ENCODE data around the gene TOP2B.

TOP2B gene

GRCh38 chr3:25583343-25583742, 81.4 kb downstream of the TOP2B start:
- Mint-ChIP-seq H3K4me1 (no peaks in the 10 kb centered on the region), H3K36me3 (ENCODE audit: insufficient read depth) (no peaks in the 10 kb centered on the region), H3K27me3 (peaks cover 29% of the 10 kb centered on the region), H3K9me3 (no peaks in the 10 kb centered on the region), H3K4me3 (no peak overlapping the region), H3K27ac (ENCODE audit: low read depth) (no peak overlapping the region)
- no peak for DNase-seq (ENCODE audit: low spot score in 2 of 2)
- no peak for ATAC-seq (replicated peaks; ENCODE audit: extremely low read depth, poor library complexity, severe bottlenecking)

GRCh38 chr3:25582242-25582641, 82.5 kb downstream of the TOP2B start:
- H3K36me3 Mint-ChIP-seq (ENCODE audit: insufficient read depth) = no peaks in the 10 kb centered on the region
- H3K4me1 Mint-ChIP-seq = no peaks in the 10 kb centered on the region
- peaks cover 35% of the 10 kb centered on the region for H3K27me3 Mint-ChIP-seq
- no peak for ATAC-seq (replicated peaks; ENCODE audit: extremely low read depth, poor library complexity, severe bottlenecking)
- no peak for DNase-seq (ENCODE audit: low spot score in 2 of 2)
- no peak overlapping the region for H3K4me3 Mint-ChIP-seq
- H3K27ac Mint-ChIP-seq (ENCODE audit: low read depth) = no peak overlapping the region
- no peaks in the 10 kb centered on the region for H3K9me3 Mint-ChIP-seq

- H3K4me1 Mint-ChIP-seq = no peaks in the 10 kb centered on the region
Observed at GRCh38 chr3:25581823-25582222, 82.9 kb downstream of the TOP2B start.

GRCh38 chr3:25581335-25581734, 83.4 kb downstream of the TOP2B start:
- no peaks in the 10 kb centered on the region for H3K9me3 Mint-ChIP-seq
- no peaks in the 10 kb centered on the region for H3K4me1 Mint-ChIP-seq
- H3K4me3 Mint-ChIP-seq = no peak overlapping the region
- no peak overlapping the region for H3K27ac Mint-ChIP-seq (ENCODE audit: low read depth)
- ATAC-seq (replicated peaks; ENCODE audit: extremely low read depth, poor library complexity, severe bottlenecking) (no peak), DNase-seq (ENCODE audit: low spot score in 2 of 2) (no peak)
- H3K27me3 Mint-ChIP-seq = peaks cover 45% of the 10 kb centered on the region
- no peaks in the 10 kb centered on the region for H3K36me3 Mint-ChIP-seq (ENCODE audit: insufficient read depth)

More at GRCh38 chr3:25581823-25582222, 82.9 kb downstream of the TOP2B start:
- DNase-seq (ENCODE audit: low spot score in 2 of 2) (no peak), ATAC-seq (replicated peaks; ENCODE audit: extremely low read depth, poor library complexity, severe bottlenecking) (no peak)
- Mint-ChIP-seq H3K36me3 (ENCODE audit: insufficient read depth) (no peaks in the 10 kb centered on the region), H3K9me3 (no peaks in the 10 kb centered on the region), H3K4me3 (no peak overlapping the region), H3K27ac (ENCODE audit: low read depth) (no peak overlapping the region), H3K27me3 (peaks cover 40% of the 10 kb centered on the region)

- DNase-seq (ENCODE audit: low spot score in 2 of 2) = no peak
- Mint-ChIP-seq H3K4me3 (no peak overlapping the region), H3K4me1 (no peaks in the 10 kb centered on the region), H3K27me3 (peaks cover 45% of the 10 kb centered on the region), H3K27ac (ENCODE audit: low read depth) (no peak overlapping the region), H3K36me3 (ENCODE audit: insufficient read depth) (no peaks in the 10 kb centered on the region), H3K9me3 (no peaks in the 10 kb centered on the region)
- ATAC-seq (replicated peaks; ENCODE audit: extremely low read depth, poor library complexity, severe bottlenecking) = no peak
Observed at GRCh38 chr3:25580534-25580933, 84.2 kb downstream of the TOP2B start.

GRCh38 chr3:25578059-25578458, 86.6 kb downstream of the TOP2B start:
- H3K36me3 Mint-ChIP-seq (ENCODE audit: insufficient read depth) = no peaks in the 10 kb centered on the region
- H3K4me1 Mint-ChIP-seq = no peaks in the 10 kb centered on the region
- DNase-seq (ENCODE audit: low spot score in 2 of 2) = no peak
- no peak overlapping the region for H3K27ac Mint-ChIP-seq (ENCODE audit: low read depth)
- no peaks in the 10 kb centered on the region for H3K9me3 Mint-ChIP-seq
- ATAC-seq (replicated peaks; ENCODE audit: extremely low read depth, poor library complexity, severe bottlenecking) = no peak
- H3K27me3 Mint-ChIP-seq = peaks cover 33% of the 10 kb centered on the region
- H3K4me3 Mint-ChIP-seq = no peak overlapping the region

- no peaks in the 10 kb centered on the region for H3K9me3 Mint-ChIP-seq
- no peaks in the 10 kb centered on the region for H3K36me3 Mint-ChIP-seq (ENCODE audit: insufficient read depth)
- ATAC-seq (replicated peaks; ENCODE audit: extremely low read depth, poor library complexity, severe bottlenecking) (no peak), DNase-seq (ENCODE audit: low spot score in 2 of 2) (no peak)
- H3K4me1 Mint-ChIP-seq = no peaks in the 10 kb centered on the region
- H3K4me3 Mint-ChIP-seq = no peak overlapping the region
- H3K27ac Mint-ChIP-seq (ENCODE audit: low read depth) = no peak overlapping the region
- H3K27me3 Mint-ChIP-seq = peaks cover 31% of the 10 kb centered on the region
Observed at GRCh38 chr3:25576831-25577454, 87.8 kb downstream of the TOP2B start.

- H3K27ac Mint-ChIP-seq (ENCODE audit: low read depth) = no peak overlapping the region
- no peaks in the 10 kb centered on the region for H3K36me3 Mint-ChIP-seq (ENCODE audit: insufficient read depth)
- no peak overlapping the region for H3K4me3 Mint-ChIP-seq
- ATAC-seq (replicated peaks; ENCODE audit: extremely low read depth, poor library complexity, severe bottlenecking) (no peak), DNase-seq (ENCODE audit: low spot score in 2 of 2) (no peak)
- no peaks in the 10 kb centered on the region for H3K9me3 Mint-ChIP-seq
- peaks cover 31% of the 10 kb centered on the region for H3K27me3 Mint-ChIP-seq
- H3K4me1 Mint-ChIP-seq = no peaks in the 10 kb centered on the region
Observed at GRCh38 chr3:25576146-25576545, 88.6 kb downstream of the TOP2B start.

- H3K27me3 Mint-ChIP-seq = peaks cover 31% of the 10 kb centered on the region
- no peak overlapping the region for H3K4me3 Mint-ChIP-seq
- no peaks in the 10 kb centered on the region for H3K36me3 Mint-ChIP-seq (ENCODE audit: insufficient read depth)
- H3K4me1 Mint-ChIP-seq = no peaks in the 10 kb centered on the region
- H3K9me3 Mint-ChIP-seq = no peaks in the 10 kb centered on the region
- H3K27ac Mint-ChIP-seq (ENCODE audit: low read depth) = no peak overlapping the region
- ATAC-seq (replicated peaks; ENCODE audit: extremely low read depth, poor library complexity, severe bottlenecking) (no peak), DNase-seq (ENCODE audit: low spot score in 2 of 2) (no peak)
Observed at GRCh38 chr3:25575001-25575400, 89.7 kb downstream of the TOP2B start.

- DNase-seq (ENCODE audit: low spot score in 2 of 2) (no peak), ATAC-seq (replicated peaks; ENCODE audit: extremely low read depth, poor library complexity, severe bottlenecking) (no peak)
- no peaks in the 10 kb centered on the region for H3K36me3 Mint-ChIP-seq (ENCODE audit: insufficient read depth)
- no peak overlapping the region for H3K4me3 Mint-ChIP-seq
- H3K4me1 Mint-ChIP-seq = no peaks in the 10 kb centered on the region
- no peaks in the 10 kb centered on the region for H3K9me3 Mint-ChIP-seq
- H3K27ac Mint-ChIP-seq (ENCODE audit: low read depth) = no peak overlapping the region
- peaks cover 31% of the 10 kb centered on the region for H3K27me3 Mint-ChIP-seq
Observed at GRCh38 chr3:25574172-25574765, 90.4 kb downstream of the TOP2B start.

GRCh38 chr3:25573386-25574171, 91.1 kb downstream of the TOP2B start:
- no peaks in the 10 kb centered on the region for H3K36me3 Mint-ChIP-seq (ENCODE audit: insufficient read depth)
- no peak for ATAC-seq (replicated peaks; ENCODE audit: extremely low read depth, poor library complexity, severe bottlenecking)
- H3K27me3 Mint-ChIP-seq = peaks cover 28% of the 10 kb centered on the region
- H3K9me3 Mint-ChIP-seq = no peaks in the 10 kb centered on the region
- no peak overlapping the region for H3K27ac Mint-ChIP-seq (ENCODE audit: low read depth)
- no peak for DNase-seq (ENCODE audit: low spot score in 2 of 2)
- no peak overlapping the region for H3K4me3 Mint-ChIP-seq
- H3K4me1 Mint-ChIP-seq = no peaks in the 10 kb centered on the region

- no peak overlapping the region for H3K4me3 Mint-ChIP-seq
- no peak for DNase-seq (ENCODE audit: low spot score in 2 of 2)
- ATAC-seq (replicated peaks; ENCODE audit: extremely low read depth, poor library complexity, severe bottlenecking) = no peak
Observed at GRCh38 chr3:25572919-25573385, 91.8 kb downstream of the TOP2B start.

GRCh38 chr3:25572336-25572735, 92.4 kb downstream of the TOP2B start:
- Mint-ChIP-seq H3K36me3 (ENCODE audit: insufficient read depth) (no peaks in the 10 kb centered on the region), H3K27me3 (peaks cover 20% of the 10 kb centered on the region), H3K27ac (ENCODE audit: low read depth) (no peak overlapping the region), H3K4me3 (no peak overlapping the region), H3K4me1 (no peaks in the 10 kb centered on the region), H3K9me3 (no peaks in the 10 kb centered on the region)
- no peak for ATAC-seq (replicated peaks; ENCODE audit: extremely low read depth, poor library complexity, severe bottlenecking)
- no peak for DNase-seq (ENCODE audit: low spot score in 2 of 2)

More at GRCh38 chr3:25572919-25573385, 91.8 kb downstream of the TOP2B start:
- peaks cover 22% of the 10 kb centered on the region for H3K27me3 Mint-ChIP-seq
- no peaks in the 10 kb centered on the region for H3K36me3 Mint-ChIP-seq (ENCODE audit: insufficient read depth)
- no peaks in the 10 kb centered on the region for H3K9me3 Mint-ChIP-seq
- H3K27ac Mint-ChIP-seq (ENCODE audit: low read depth) = no peak overlapping the region
- H3K4me1 Mint-ChIP-seq = no peaks in the 10 kb centered on the region

Data from central memory CD8-positive, alpha-beta T cell (primary cell).